GM12878 (cell line): Measurements from ENCODE around the gene PTPN13. TPM values are rescaled to one million over a fixed set of nuclear protein-coding genes. Genes with fewer than 3 reads are reported as not detected.

Source experiments
- ATAC-seq: fragments of 200-7000 bp; cut with Tn5 transposase; 3 replicates; pipeline ENCODE4 v1.9.1; 2020; ENCODE audit warnings: mild to moderate bottlenecking, moderate library complexity
- BruUV-seq: library from RNA; stranded (reverse); fragments of 400-500 nt; replicated peaks from 2 replicates; lab custom pipeline; 2021; lab: Mats Ljungman, UMichigan
- CTCF ChIA-PET: fragments of 300-600 bp; sonication (Branson Sonifier 250); formaldehyde crosslinking; extraction: SDS; loops from one replicate; lab custom pipeline; 2021; ENCODE audit warnings: inconsistent platforms; lab: Yijun Ruan, JAX
- POLR2A ChIA-PET: fragments of 350-600 bp; formaldehyde crosslinking; extraction: SDS; loops from one replicate; lab custom pipeline; 2021; ENCODE audit warnings: inconsistent platforms; lab: Charles Lee
- RAD21 ChIA-PET: fragments of 300-600 bp; sonication (Branson Sonifier 250); formaldehyde crosslinking; loops from one replicate; lab custom pipeline; 2023; ENCODE audit warnings: antibody characterized with exemption; ENCODE audit not compliant: unreplicated experiment; lab: Charles Lee
- SMC1A ChIA-PET: fragments of 300-600 bp; sonication (Branson Sonifier 250); formaldehyde crosslinking; loops from one replicate; lab custom pipeline; 2023; ENCODE audit not compliant: unreplicated experiment, uncharacterized antibody; lab: Charles Lee
- DNase-seq: peaks from one replicate; pipeline ENCODE4 v3.0.0-alpha.2; 2011; ENCODE audit warnings: low read depth, low spot score
- FAIRE-seq: peaks from 3 replicates; lab custom pipeline; 2011; peaks lifted over from hg19 to GRCh38; lab: Jason Lieb, UNC
- H2AFZ ChIP-seq: 2 replicates; pipeline ENCODE4 v1.6.0; 2011; ENCODE audit warnings: low read depth, low read length, control low read depth; ENCODE audit not compliant: control insufficient read depth
- H3K27ac ChIP-seq: 2 replicates; pipeline ENCODE4 v1.5.1; 2011; ENCODE audit warnings: control low read depth; ENCODE audit not compliant: control insufficient read depth, insufficient read depth
- H3K27me3 ChIP-seq, 2 experiments: replicated peaks in 1 of 2; 2 replicates each; pipeline versions ENCODE4 v1.6.0 to v1.6.1; 2011; ENCODE audit warnings: low read length in 1 of 2; ENCODE audit not compliant: control insufficient read depth in 2 of 2, insufficient read depth in 2 of 2
- H3K36me3 ChIP-seq, 2 experiments: 2 replicates each; pipeline ENCODE4 v1.5.1; 2011; ENCODE audit warnings: low read length in 1 of 2; ENCODE audit not compliant: control insufficient read depth in 2 of 2, insufficient read depth in 2 of 2
- H3K4me1 ChIP-seq: 2 replicates; pipeline ENCODE4 v1.6.1; 2011; ENCODE audit warnings: mild to moderate bottlenecking, low read length, moderate library complexity, mixed read lengths; ENCODE audit not compliant: control insufficient read depth, insufficient read depth
- H3K4me2 ChIP-seq: 2 replicates; pipeline ENCODE4 v1.6.0; 2011; ENCODE audit warnings: control low read depth; ENCODE audit not compliant: control insufficient read depth, insufficient read depth
- H3K4me3 ChIP-seq: fragments of 200-600 bp; sonication (generic); 2 replicates; pipeline ENCODE4 v1.5.1; 2016
- H3K79me2 ChIP-seq: 2 replicates; pipeline ENCODE4 v1.6.0; 2011; ENCODE audit warnings: low read length; ENCODE audit not compliant: control insufficient read depth, insufficient read depth
- H3K9ac ChIP-seq: 2 replicates; pipeline ENCODE4 v1.8.0; 2011; ENCODE audit warnings: low read length, control low read depth, mixed read lengths; ENCODE audit not compliant: control insufficient read depth, insufficient read depth
- H3K9me3 ChIP-seq: replicated peaks from 3 replicates; pipeline ENCODE4 v1.5.1; 2011; ENCODE audit warnings: mild to moderate bottlenecking, low read length; ENCODE audit not compliant: control insufficient read depth, insufficient read depth
- H4K20me1 ChIP-seq: 2 replicates; pipeline ENCODE4 v1.6.0; 2011; ENCODE audit not compliant: control insufficient read depth, insufficient read depth
- DPF2 ChIP-seq: fragments of 450-650 bp; IDR thresholded peaks from 2 replicates; pipeline ENCODE4 v1.6.1; 2017; ENCODE audit warnings: mild to moderate bottlenecking
- E4F1 ChIP-seq: fragments of 450-650 bp; IDR thresholded peaks from 2 replicates; pipeline ENCODE4 v1.6.1; 2018; ENCODE audit warnings: borderline replicate concordance, mild to moderate bottlenecking; ENCODE audit not compliant: partially characterized antibody
- ELK1 ChIP-seq: IDR thresholded peaks from 2 replicates; pipeline ENCODE4 v1.6.1; 2012; ENCODE audit warnings: low read depth, low read length, improper control_type of control experiment
- HCFC1 ChIP-seq: fragments of 150-350 bp; IDR thresholded peaks from 2 replicates; pipeline ENCODE4 v1.6.1; 2014; ENCODE audit warnings: low read length
- KAT2A ChIP-seq: conservative IDR thresholded peaks from 2 replicates; pipeline ENCODE4 v1.6.1; 2011; ENCODE audit warnings: low read depth, low read length; ENCODE audit not compliant: control insufficient read depth
- MLLT1 ChIP-seq: fragments of 450-650 bp; IDR thresholded peaks from 2 replicates; pipeline ENCODE4 v1.6.1; 2016; ENCODE audit warnings: mild to moderate bottlenecking
- POLR2AphosphoS2 ChIP-seq: IDR thresholded peaks from 2 replicates; pipeline ENCODE4 v1.6.1; 2011; ENCODE audit warnings: low read depth, mild to moderate bottlenecking, low read length, improper control_type of control experiment, moderate library complexity
- SMC3 ChIP-seq: IDR thresholded peaks from 2 replicates; pipeline ENCODE4 v1.6.1; 2011; ENCODE audit warnings: low read length, improper control_type of control experiment, borderline replicate concordance
- SP1 ChIP-seq: IDR thresholded peaks from one replicate; pipeline ENCODE4 v1.6.1; 2011; ENCODE audit warnings: low read depth, low read length
- ZNF24 ChIP-seq: fragments of 450-650 bp; IDR thresholded peaks from 2 replicates; pipeline ENCODE4 v1.6.1; 2017; ENCODE audit warnings: antibody characterized with exemption, mild to moderate bottlenecking
- WGBS: methylation state at CpG from one replicate; pipeline ENCODE4 v1.1.6; 2016; ENCODE audit warnings: low lambda C conversion rate; ENCODE audit not compliant: insufficient replicate concordance, insufficient coverage; ENCODE audit errors: missing lambda C conversion rate; 5-methylcytosine and 5-hydroxymethylcytosine counted together
- in situ Hi-C: fragments of 300-500 bp; cut with MboI; formaldehyde crosslinking; loops from 9 replicates; pipeline ENCODE4 v1.14.3; 2018; ENCODE audit warnings: mixed read lengths
- intact Hi-C: fragments of 100-400 bp; cut with micrococcal nuclease; formaldehyde crosslinking; loops from one replicate; pipeline ENCODE4 v1.14.2; 2022; ENCODE audit not compliant: unreplicated experiment
- polyA plus RNA-seq, 11 experiments: library from polyadenylated mRNA; depleted of rRNA in 4 of 11; unstranded in 6 of 11; stranded (reverse) in 5 of 11; fragments of >200 nt; fragmentation: Nextera tagmentation in 4 of 11; fragmentation: Illumina TruSeq in 1 of 11; extraction: Ambion mirVana in 4 of 11; extraction: Trizol in 1 of 11; gene quantifications; 1 replicate in 1 of 11; 2 replicates in 10 of 11; pipeline versions ENCODE4 v1.2.1 to v1.2.3, GENCODE V29; 2011 to 2016; ENCODE audit warnings: inconsistent platforms in 2 of 11, missing spikeins in 2 of 11, low read depth in 1 of 11
- total RNA-seq, 4 experiments: library from RNA; depleted of rRNA in 3 of 4; stranded (reverse); fragments of >200 nt in 3 of 4; fragmentation: Illumina TruSeq in 1 of 4; extraction: Trizol in 1 of 4; gene quantifications; 2 replicates each; pipeline versions ENCODE4 v1.2.1 to v1.2.3, GENCODE V29; 2013 to 2021
- TF ChIP-seq, protein P1 (sequence below): fragments of 450-650 bp; formaldehyde crosslinking; IDR thresholded peaks from 2 replicates; pipeline ENCODE4 v1.4.0; 2022; ENCODE audit warnings: mild to moderate bottlenecking, moderate library complexity

PTPN13 gene
- total and polyA plus RNA-seq, 10 of the 15 experiments (the other 5 are each of a cell fraction or from before 2014, with no cell fraction given): 8.5 to 69.4 (median 33.9) TPM

DNA sequence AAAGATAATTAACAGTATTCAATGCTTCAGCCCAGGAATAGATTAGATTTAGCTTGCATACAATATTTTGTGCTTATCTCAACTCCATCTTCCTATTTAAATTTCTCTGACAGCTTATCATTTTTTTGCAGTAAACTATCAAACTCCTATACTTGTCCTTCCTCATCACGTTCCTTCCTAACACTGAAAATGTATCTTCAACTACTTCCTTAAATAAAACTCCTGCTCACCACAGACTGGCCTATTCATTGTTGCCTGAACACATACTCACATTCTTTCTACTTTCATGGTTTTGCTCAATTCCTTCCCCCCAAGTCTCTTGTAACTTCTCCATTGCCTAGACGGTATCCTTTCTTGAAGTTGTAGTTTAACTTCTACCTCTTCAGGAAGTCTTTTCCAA is 28.5 kb upstream of the PTPN13 start (continued):
- no peak for TF ChIP-seq ELK1
- no peak for TF ChIP-seq HCFC1
- TF ChIP-seq, protein P1, sequence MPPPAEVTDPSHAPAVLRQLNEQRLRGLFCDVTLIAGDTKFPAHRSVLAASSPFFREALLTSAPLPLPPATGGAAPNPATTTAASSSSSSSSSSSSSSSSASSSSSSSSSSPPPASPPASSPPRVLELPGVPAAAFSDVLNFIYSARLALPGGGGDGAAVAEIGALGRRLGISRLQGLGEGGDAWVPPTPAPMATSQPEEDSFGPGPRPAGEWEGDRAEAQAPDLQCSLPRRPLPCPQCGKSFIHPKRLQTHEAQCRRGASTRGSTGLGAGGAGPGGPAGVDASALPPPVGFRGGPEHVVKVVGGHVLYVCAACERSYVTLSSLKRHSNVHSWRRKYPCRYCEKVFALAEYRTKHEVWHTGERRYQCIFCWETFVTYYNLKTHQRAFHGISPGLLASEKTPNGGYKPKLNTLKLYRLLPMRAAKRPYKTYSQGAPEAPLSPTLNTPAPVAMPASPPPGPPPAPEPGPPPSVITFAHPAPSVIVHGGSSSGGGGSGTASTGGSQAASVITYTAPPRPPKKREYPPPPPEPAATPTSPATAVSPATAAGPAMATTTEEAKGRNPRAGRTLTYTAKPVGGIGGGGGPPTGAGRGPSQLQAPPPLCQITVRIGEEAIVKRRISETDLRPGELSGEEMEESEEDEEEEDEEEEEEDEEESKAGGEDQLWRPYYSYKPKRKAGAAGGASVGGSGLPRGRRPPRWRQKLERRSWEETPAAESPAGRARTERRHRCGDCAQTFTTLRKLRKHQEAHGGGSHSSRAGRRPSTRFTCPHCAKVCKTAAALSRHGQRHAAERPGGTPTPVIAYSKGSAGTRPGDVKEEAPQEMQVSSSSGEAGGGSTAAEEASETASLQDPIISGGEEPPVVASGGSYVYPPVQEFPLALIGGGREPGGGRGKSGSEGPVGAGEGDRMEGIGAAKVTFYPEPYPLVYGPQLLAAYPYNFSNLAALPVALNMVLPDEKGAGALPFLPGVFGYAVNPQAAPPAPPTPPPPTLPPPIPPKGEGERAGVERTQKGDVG (CRISPR knock-in tag): no peak
- TF ChIP-seq, all 136 proteins: peak for 0

DNA sequence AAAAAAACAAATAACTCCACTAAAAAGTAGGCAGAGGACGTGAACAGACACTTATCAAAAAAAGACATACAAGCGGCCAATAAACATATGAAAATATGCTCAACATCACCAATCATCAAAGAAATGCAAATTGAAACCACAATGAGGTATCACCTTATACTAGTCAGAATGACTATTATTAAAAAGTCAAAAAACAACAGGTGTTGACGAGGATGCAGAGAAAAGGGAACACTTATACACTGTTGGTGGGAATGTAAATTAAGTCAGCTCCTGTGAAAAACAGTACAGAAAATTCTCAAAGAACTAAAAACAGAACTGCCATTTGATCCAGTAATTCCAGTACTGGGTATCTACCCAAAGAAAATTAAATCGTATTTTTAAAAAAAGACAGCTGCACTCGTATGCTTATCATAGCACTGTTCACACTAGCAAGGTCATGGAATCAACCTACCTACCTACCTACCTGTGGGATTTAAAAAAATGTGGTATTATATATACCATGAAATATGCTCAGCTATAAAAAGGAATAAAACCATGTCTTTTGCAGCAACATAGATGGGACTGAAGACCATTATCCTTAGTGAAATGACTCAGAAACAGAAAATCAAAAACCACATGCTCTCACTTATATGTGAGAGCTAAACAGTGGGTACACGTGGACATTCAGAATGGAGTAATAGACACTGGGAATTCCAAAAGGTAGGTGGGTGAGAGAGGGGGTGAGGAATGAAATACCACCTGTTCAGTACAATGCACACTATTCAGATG is 24.8 kb upstream of the PTPN13 start:
- CTCF ChIA-PET: interaction anchor here (0.6 to 4.9 kb wide), 10 partner anchors 12 to 328 kb away, joined by 3 to 35 read pairs (median 4); partner anchors contain the start of gene PTPN13
- TF ChIP-seq SP1: no peak
- TF ChIP-seq KAT2A: no peak
- TF ChIP-seq SMC3: no peak
- TF ChIP-seq POLR2AphosphoS2: no peak
- TF ChIP-seq ZNF24: no peak
- no peak for TF ChIP-seq E4F1
- TF ChIP-seq DPF2: peak; percentile 83
- no peak for TF ChIP-seq MLLT1

More for the DNA sequence above, 24.8 kb upstream of the PTPN13 start:
- in situ Hi-C loops (no loop called here), intact Hi-C loops (loop anchor here (1.0 kb wide), 1 partner anchor 39 kb away; no protein-coding TSS in a partner anchor)
- DNase-seq (no peak), ATAC-seq (peak; percentile 81), FAIRE-seq (peak; percentile 62)
- H3K36me3 ChIP-seq: no peaks in the 10 kb centered on the region
- no peak overlapping the region for H2AFZ ChIP-seq
- no peaks in the 10 kb centered on the region; the same call in 1 of the 2 replicates for H3K4me1 ChIP-seq
- WGBS: 14% methylated on average over 6 of the region's 6 CpGs
- no peaks in the 10 kb centered on the region for H3K79me2 ChIP-seq
- H4K20me1 ChIP-seq: no peaks in the 10 kb centered on the region
- H3K4me2 ChIP-seq: no peak overlapping the region; the same call in 1 of the 2 replicates
- BruUV-seq: no TSS peak
- ChIA-PET RAD21 (interaction anchor here (1.2 to 5.8 kb wide), 9 partner anchors 13 to 153 kb away, joined by 3 to 45 read pairs (median 14); partner anchors contain the start of gene PTPN13), SMC1A (interaction anchor here (0.6 to 7.6 kb wide), 17 partner anchors 9 to 502 kb away, joined by 3 to 77 read pairs (median 5); partner anchors contain the start of gene PTPN13), POLR2A (interaction anchor here (0.6 to 2.8 kb wide), 7 partner anchors 9 to 74 kb away, joined by 3 to 11 read pairs (median 6); partner anchors contain the start of gene PTPN13)
- H3K27me3 ChIP-seq: no peaks in the 10 kb centered on the region
- no peak overlapping the region for H3K27ac ChIP-seq
- no peak overlapping the region for H3K4me3 ChIP-seq
- no peaks in the 10 kb centered on the region for H3K9me3 ChIP-seq
- no peak overlapping the region for H3K9ac ChIP-seq
